ENCODE results near the gene PIM1.

GRCh38 chr6:37155394-37156312, 14.3 kb upstream of the PIM1 start:
- TF ChIP-seq CTCF (IDR thresholded peaks at IDR 0.05): no peak
- TF ChIP-seq POLR2AphosphoS5 (IDR thresholded peaks at IDR 0.05; ENCODE audit: low read depth, low read length): no peak
- no peak for TF ChIP-seq SIN3A (IDR thresholded peaks at IDR 0.05; ENCODE audit: borderline replicate concordance, insufficient read depth, low read depth, low read length)
